Measurements from ENCODE around the gene KRTAP12-3. TPM values are rescaled to one million over a fixed set of nuclear protein-coding genes. Genes with fewer than 3 reads are reported as not detected.
"Not testable (repeated sequence)": the region's sequence is repeated elsewhere in the genome, so short reads cannot be mapped to it uniquely, and the experiment has no call there.

KRTAP12-3 gene
- total RNA-seq, 1 donor from 2014 or later = not detected

DNA sequence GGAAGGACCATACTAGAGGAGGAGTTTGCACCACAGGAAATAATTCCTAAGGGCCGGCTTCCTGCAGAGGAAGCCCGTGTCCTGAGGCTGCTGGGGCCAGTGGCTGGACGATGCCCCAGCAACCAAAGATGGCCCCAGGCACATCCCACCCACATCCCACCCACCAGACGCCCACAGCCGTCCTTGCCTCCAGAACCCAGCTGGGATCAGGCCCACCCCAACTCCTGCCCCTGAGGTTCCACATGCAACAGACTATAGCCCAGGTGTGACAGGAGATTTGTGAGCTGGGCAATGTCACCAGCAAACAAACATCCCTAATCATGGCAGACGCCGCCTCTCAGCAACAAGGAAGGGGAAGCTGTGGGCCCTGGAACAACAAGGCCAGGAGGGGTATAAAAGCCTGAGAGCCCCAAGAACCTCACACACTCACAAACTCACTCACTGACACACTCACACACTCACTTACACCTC is 31.0 kb upstream of the KRTAP12-3 start, which contains the start of gene KRTAP10-9:
Gene KRTAP10-9 (plus strand): TSS at position 421 of the 471 bp plus-strand sequence. CDS start 79 bp downstream, outside the sequence.
- DNase-seq (ENCODE audit: low spot score) = no peak
- intact Hi-C loops (cut with DNase I) = no loop called here

DNA sequence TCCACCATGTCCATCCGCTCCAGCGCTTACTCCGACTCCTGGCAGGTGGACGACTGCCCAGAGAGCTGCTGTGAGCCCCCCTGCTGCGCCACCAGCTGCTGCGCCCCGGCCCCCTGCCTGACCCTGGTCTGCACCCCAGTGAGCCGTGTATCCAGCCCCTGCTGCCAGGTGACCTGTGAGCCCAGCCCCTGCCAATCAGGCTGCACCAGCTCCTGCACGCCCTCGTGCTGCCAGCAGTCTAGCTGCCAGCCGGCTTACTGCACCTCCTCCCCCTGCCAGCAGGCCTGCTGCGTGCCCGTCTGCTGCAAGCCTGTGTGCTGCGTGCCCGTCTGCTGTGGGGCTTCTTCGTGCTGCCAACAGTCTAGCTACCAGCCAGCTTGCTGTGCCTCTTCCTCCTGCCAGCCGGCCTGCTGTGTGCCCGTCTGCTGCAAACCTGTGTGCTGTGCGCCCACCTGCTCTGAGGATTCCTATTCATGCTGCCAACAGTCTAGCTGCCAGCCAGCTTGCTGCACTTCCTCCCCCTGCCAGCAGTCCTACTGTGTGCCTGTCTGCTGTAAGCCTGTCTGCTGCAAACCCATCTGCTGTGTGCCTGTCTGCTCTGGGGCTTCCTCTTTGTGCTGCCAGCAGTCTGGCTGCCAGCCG is 30.4 kb upstream of the KRTAP12-3 start:
- intact Hi-C loops (cut with DNase I); DNase-seq (ENCODE audit: low spot score): not testable (repeated sequence)

DNA sequence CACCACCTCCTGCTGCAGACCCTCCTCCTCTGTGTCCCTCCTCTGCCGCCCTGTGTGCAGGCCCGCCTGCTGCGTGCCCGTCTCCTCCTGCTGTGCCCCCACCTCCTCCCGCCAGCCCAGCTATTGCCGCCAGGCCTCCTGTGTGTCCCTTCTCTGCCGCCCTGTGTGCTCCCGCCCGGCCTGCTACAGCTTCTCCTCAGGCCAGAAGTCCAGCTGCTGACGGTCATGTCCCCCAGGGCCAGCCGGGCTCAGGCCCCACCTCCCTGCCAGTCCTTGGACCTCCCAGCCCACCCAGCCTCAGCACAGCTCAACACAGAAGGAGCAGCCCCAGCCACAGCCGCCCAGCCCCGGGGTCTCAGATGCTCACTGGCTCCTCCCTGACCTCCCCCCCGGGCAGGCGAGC is 29.9 kb upstream of the KRTAP12-3 start:
- intact Hi-C loops (cut with DNase I); DNase-seq (ENCODE audit: low spot score): not testable (repeated sequence)

DNA sequence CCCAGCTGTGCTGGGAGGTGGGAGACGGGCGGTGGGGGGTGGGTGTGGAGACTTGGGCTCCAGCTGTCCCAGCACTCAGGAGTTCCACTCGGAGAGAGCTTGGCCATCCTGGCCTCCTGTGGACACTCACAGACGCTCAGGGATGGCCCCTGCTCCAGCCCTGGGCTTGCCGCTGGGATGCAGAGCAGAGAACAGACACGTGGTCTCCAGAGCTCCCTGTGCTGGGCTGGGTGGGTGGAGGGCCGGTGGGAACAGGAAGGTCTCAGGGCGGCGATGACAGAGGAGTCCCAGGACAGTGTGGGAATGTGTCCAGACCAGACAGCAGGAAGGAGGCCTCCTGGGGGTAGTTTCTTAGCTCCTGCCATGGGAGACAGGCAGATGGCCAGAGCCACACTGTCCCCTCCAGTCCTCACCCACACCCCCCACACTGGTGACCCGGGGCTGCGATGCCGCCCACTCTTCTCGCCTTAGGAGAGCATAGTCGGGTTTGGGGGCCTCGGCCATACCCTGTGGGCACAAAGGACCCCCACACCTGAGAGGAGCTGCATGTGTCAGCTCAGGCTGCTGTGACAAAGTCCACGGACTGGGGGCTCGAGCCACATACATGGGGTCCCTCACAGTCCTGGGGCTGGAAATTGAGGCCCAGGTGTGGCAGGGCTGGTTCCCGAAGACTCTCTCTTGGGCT is 28.9 kb upstream of the KRTAP12-3 start:
- no peak for DNase-seq (ENCODE audit: low spot score)
- intact Hi-C loops (cut with DNase I) = no loop called here

DNA sequence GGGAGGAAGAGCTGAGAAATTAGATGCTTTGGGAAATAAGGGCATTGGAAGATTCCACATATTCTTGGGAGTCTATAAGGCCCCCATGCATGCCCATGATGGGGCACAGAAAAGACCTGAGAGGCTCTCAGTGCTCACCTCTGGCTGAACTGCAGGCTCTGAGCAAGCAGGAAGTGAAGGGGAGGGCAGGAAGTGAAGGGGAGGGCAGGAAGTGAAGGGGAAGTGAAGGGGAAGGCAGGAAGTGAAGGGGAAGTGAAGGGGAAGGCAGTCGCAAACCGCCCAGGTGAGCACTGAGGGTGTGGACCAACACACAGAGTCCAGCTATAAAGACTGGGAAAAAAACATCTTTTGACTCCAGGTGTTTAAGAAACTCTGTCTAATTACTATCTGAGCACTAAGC is 27.3 kb upstream of the KRTAP12-3 start:
- intact Hi-C loops (cut with DNase I) = no loop called here
- no peak for DNase-seq (ENCODE audit: low spot score)

DNA sequence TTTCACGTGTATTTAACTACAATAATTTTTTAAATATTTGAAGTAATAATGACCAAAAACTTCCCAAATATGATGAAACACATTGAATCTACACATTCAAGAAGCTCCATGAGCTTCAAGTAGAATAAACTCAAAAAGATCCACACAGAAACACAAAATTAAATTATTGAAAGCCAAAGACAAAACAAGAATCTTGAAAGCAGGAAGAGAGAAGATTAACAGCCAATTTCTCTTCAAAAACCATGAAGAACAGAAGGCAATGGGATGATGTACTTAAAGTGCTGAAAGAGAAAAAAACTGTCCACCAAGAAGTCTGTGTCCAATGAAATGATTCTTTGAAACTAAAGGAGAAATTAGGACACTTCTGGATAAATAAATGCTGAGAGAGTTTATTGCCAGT is 25.7 kb upstream of the KRTAP12-3 start:
- intact Hi-C loops (cut with DNase I) = no loop called here

DNA sequence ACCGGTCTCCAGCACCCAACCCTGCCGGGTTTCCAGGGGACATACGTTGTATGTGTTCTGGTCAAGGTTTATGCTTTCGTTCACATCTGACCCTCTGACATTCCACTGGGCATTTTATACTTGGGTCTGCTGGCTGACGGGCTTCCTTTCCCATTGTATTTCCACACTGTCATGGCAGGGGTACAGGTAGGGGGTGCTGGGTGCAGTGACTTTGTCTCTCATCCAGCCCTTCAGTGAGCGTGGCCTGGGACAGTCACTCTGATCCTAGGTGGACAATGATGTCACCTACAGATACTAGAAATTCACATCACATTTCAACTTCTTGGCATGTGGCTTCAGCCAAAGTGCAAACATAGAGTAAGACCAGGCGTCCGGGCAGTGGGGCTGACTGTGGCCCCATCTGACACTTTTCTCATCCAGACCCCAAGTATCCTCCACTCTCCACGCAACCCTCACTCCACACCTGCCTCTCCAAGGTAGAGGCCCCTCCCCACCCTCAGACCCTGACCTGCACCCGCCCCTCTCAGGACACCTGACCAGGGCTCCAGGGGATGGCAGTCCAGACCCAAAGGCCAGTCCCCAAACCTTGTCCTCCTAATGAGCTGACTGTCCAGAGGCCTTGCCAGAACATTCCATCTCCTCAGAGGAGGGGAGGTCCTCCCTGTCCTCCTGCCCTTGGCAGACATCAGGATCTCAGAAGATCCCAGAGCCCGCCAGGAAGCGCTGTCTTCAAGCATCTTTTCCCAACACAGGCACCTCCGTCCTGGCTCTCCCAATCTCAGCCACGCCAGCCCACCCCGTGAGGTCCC is 21.3 kb upstream of the KRTAP12-3 start:
- intact Hi-C loops (cut with DNase I) = no loop called here
- DNase-seq (ENCODE audit: low spot score) = no peak

More for the DNA sequence above, 25.7 kb upstream of the KRTAP12-3 start:
- DNase-seq (ENCODE audit: low spot score) = no peak

DNA sequence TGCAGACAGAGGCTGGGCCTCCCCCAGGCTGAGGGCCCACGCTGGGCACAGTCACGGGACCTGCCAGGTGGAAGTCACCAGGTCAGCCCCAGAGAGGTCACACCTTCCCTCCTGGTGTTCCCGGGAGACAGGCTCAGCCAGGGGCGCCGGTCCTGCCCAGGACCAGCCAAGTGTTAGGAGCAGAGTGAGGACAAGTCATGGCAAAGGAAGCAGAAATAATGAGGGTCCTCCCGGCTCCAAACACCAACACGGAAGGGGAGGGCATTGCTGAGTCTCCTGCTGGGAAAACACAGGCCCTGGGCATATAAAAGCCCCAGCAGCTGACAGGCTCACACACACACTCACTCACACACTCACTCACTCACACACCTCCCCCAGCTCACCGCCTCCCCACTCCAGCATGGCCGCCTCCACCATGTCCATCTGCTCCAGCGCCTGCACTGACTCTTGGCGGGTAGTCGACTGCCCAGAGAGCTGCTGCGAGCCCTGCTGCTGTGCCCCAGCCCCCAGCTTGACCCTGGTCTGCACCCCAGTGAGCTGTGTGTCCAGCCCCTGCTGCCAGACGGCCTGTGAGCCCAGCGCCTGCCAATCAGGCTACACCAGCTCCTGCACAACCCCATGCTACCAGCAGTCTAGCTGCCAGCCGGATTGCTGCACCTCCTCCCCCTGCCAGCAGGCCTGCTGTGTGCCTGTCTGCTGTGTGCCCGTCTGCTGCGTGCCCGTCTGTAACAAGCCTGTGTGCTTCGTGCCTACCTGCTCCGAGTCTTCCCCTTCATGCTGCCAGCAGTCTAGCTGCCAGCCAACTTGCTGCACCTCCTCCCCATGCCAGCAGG is 20.5 kb upstream of the KRTAP12-3 start, which contains the start of gene KRTAP10-10:
Gene KRTAP10-10 (plus strand): TSS at position 339 of the 833 bp plus-strand sequence. CDS start 62 bp downstream, at position 401.
- intact Hi-C loops (cut with DNase I) = no loop called here
- DNase-seq (ENCODE audit: low spot score) = no peak

DNA sequence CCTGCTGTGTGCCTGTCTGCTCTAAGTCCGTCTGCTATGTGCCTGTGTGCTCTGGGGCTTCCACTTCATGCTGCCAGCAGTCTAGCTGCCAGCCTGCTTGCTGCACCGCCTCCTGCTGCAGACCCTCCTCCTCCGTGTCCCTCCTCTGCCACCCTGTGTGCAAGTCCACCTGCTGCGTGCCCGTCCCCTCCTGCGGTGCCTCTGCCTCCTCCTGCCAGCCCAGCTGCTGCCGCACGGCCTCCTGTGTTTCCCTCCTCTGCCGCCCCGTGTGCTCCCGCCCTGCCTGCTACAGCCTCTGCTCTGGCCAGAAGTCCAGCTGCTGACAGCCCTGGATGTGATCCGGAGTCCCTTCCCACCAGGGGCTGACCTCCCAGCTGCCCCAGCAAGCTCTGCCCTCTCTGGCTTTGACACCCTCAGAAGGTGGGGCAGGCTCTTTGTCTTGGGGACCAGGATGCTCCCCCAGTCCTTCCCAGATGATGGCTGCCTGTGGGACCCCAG is 19.8 kb upstream of the KRTAP12-3 start:
- intact Hi-C loops (cut with DNase I); DNase-seq (ENCODE audit: low spot score): not testable (repeated sequence)

DNA sequence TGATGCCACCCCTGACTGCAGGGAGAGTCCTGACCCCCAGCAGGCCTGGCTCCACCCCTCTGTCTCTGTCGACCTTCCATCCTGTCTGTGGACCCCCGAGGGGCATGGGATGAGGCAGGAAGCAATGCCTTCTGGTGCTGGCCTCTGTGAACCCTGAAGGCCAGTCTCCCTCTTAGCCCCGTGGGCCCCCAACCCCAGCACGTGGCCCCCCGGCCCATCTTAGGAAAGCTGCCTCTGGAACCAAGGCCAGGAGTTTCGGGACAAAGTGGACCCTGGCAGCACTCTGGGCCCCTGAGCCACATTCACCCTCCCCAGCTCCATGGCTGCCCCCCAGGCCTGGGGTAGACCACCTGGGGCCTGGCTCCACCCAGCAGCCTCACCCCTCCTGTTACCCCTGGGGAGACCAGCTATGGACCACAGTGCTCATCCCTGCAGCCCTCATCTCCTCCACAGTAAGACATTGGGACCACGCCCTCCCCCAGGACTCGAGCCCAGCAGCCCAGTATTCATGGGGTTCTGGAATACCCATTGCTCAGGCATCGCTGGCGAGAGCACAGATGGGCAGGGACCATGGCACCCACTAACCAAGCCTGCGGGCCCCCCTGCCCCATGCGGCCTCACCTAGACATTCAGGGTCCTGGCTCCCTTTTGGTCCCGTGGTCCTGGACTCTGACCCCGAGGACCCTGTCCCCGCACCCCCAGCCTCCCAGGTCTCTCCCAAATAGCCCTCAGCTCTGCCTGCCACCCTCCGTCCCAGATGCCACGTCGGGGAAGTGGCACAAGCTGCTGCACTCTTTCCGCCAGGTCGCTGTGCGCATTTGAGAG is 19.0 kb upstream of the KRTAP12-3 start:
- intact Hi-C loops (cut with DNase I); DNase-seq (ENCODE audit: low spot score): not testable (repeated sequence)

DNA sequence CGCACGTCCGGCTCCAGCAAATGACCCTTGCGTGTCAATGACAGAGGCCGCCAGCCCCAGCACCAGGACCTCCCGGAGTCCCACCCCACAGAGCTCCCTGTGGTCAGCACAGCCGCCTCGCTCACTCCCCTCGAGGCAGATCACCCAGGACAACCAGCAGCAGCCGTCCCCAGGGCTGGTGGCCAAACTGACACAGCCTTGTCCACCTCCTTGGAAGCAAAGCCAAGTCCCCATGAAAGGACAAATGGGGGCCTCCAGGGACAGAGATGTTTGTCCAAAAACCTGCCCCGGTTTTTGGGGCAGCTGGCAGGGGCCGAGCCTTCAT is 18.4 kb upstream of the KRTAP12-3 start:
- intact Hi-C loops (cut with DNase I) = no loop called here
- DNase-seq (ENCODE audit: low spot score) = no peak

DNA sequence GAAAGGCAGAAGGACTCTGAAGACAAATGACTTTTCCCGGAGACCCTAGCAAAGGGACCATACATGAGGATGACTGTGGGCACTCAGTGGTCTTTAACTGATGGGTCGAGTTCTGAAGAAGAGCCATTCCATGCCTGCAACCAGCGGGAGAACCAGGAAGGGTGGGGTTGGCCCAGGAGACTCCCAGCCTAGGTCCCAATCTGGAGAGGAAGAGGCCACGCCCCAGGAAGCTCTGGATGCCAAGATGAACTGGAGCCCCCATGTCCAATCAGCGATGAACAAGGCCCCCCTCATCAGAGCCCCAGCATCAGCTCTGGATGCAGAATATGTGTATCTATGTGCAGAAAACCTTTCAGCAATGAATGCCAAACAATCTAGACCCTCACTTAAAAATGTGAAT is 17.0 kb upstream of the KRTAP12-3 start:
- intact Hi-C loops (cut with DNase I) = loop anchor here (10.0 kb wide), 1 partner anchor 144 kb away; no protein-coding TSS in a partner anchor
- no peak for DNase-seq (ENCODE audit: low spot score)

DNA sequence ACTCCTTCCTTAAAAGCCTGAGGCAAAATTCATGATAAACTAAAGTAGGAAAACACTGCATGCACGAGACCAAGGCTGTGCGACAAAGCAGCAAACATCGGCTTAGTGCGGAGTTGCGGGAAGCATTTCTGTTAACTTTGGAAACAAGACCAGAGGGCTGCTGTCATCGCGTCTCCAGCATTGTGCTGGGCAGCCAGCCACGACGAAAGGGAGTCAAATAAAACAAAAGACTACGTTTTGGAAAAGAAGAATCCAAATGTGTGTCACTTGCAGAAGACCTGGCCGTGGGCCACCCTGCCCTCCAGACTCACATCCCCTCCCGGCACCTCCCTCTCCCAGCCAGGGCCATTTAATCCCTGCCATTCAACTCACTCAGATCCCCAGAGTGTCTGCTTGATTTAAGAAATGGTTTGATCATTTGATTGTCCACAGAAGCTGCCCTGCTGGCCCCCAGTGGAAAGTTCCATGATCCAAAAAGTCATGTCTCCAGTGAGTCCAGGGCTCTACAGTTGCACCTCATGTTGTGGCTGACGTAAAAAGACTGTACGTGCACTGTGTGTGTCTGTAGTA is 13.9 kb upstream of the KRTAP12-3 start:
- intact Hi-C loops (cut with DNase I) = loop anchor here (10.0 kb wide), 1 partner anchor 141 kb away; no protein-coding TSS in a partner anchor
- DNase-seq (ENCODE audit: low spot score) = no peak

DNA sequence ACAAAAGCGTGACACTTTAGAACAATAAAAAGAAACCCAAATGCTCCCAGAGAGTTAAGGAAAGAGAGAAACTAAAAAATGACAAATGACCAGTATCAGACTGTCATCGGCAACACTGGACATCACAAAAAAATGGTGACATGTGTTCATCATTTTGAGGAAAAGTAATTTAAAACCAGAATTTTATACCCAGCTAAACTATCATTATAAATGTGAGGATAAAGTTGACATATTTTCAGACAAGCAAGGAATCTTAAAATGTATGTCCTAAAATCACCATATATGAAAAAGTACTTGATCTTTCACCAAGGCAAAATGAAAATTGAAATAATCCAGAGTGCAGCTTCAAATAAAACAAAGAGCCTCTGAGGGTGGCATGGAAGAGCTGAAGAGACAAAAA is 12.9 kb upstream of the KRTAP12-3 start:
- no peak for DNase-seq (ENCODE audit: low spot score)
- intact Hi-C loops (cut with DNase I) = loop anchor here (10.0 kb wide), 1 partner anchor 140 kb away; no protein-coding TSS in a partner anchor

DNA sequence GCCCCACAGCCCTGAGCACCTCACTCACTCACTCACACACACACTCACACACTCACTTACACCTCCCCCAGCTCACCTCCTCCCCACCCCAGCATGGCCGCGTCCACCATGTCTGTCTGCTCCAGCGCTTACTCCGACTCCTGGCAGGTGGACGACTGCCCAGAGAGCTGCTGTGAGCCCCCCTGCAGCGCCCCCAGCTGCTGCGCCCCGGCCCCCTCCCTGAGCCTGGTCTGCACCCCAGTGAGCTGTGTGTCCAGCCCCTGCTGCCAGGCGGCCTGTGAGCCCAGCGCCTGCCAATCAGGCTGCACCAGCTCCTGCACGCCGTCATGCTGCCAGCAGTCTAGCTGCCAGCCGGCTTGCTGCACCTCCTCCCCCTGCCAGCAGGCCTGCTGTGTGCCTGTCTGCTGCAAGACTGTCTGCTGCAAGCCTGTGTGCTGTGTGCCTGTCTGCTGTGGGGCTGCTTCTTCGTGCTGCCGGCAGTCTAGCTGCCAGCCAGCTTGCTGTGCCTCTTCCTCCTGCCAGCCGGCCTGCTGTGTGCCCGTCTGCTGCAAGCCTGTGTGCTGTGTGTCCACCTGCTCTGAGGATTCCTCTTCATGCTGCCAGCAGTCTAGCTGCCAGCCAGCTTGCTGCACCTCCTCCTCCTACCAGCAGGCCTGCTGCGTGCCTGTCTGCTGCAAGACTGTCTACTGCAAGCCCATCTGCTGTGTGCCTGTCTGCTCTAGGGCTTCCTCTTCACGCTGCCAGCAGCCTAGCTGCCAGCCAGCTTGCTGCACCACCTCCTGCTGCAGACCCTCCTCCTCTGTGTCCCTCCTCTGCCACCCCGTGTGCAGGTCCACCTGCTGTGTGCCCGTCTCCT is 11.1 kb upstream of the KRTAP12-3 start, which contains the start of gene KRTAP10-11:
Gene KRTAP10-11 (plus strand): TSS at position 49 of the 856 bp plus-strand sequence. CDS start 45 bp downstream, at position 94.
- intact Hi-C loops (cut with DNase I) = loop anchor here (10.0 kb wide), 1 partner anchor 138 kb away; no protein-coding TSS in a partner anchor
- not testable (repeated sequence) for DNase-seq (ENCODE audit: low spot score)

DNA sequence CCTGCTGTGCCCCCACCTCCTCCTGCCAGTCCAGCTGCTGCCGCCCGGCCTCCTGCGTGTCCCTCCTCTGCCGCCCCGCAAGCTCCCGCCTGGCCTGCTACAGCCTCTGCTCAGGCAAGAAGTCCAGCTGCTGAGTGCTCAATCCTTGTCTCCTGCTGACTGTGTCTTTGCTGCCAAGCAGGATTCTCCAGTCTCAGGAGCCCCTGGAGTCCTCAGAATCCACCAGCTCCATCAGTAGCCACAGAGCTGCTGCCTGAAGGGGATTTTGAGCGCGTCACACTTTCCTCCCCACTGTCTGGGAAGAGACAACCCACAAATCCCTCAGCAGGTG is 10.5 kb upstream of the KRTAP12-3 start:
- DNase-seq (ENCODE audit: low spot score) = no peak
- intact Hi-C loops (cut with DNase I) = loop anchor here (10.0 kb wide), 1 partner anchor 138 kb away; no protein-coding TSS in a partner anchor
